Lower leg skin (tissue), 3 donors: Measurements from ENCODE around the gene NCAPD3.

Experiments used
- CTCF ChIP-seq, 3 donors: fragments of 450-650 bp; IDR thresholded peaks; one replicate each; pipeline ENCODE4 v1.5.1; 2016; ENCODE audit warnings: antibody characterized with exemption in 3 of 3, mild to moderate bottlenecking in 3 of 3, moderate library complexity in 2 of 3
- POLR2A ChIP-seq, 2 donors: fragments of 450-650 bp; IDR thresholded peaks; one replicate each; pipeline ENCODE4 v1.6.1; 2016 to 2017; ENCODE audit warnings: antibody characterized with exemption in 2 of 2, mild to moderate bottlenecking in 1 of 2, moderate library complexity in 1 of 2

GRCh38 chr11:134270250-134270714 is 46.5 kb upstream of the NCAPD3 start:
- no peak for TF ChIP-seq CTCF (IDR thresholded peaks at IDR 0.05)
- TF ChIP-seq POLR2A (IDR thresholded peaks at IDR 0.05) = no peak
